HL-60 (cell line): ENCODE data around the gene AGPAT2.

Experiments used
- DNase-seq, 2 experiments: peaks; one replicate each; pipeline ENCODE4 v3.0.0-alpha.2; 2010 to 2020; ENCODE audit warnings: low read depth in 1 of 2, low spot score in 1 of 2
- H3K27ac ChIP-seq: fragments of 250-450 bp; sonication (Bioruptor Pico); replicated peaks from 2 replicates; pipeline ENCODE4 v1.5.1; 2020; ENCODE audit warnings: mild to moderate bottlenecking, moderate library complexity
- H3K27me3 ChIP-seq: fragments of 250-450 bp; sonication (Bioruptor Pico); 2 replicates; pipeline ENCODE4 v1.5.1; 2021; ENCODE audit warnings: mild to moderate bottlenecking, moderate library complexity; ENCODE audit not compliant: insufficient read depth, poor library complexity, severe bottlenecking
- H3K4me3 ChIP-seq: replicated peaks from 2 replicates; pipeline ENCODE4 v1.5.1; 2011; ENCODE audit warnings: mild to moderate bottlenecking, control low read depth, low read length; ENCODE audit not compliant: insufficient read depth
- CTCF ChIP-seq: IDR thresholded peaks from one replicate; pipeline ENCODE4 v1.5.1; 2011; ENCODE audit warnings: low read length, control low read depth, inconsistent platforms; ENCODE audit not compliant: insufficient read depth
- GABPA ChIP-seq: IDR thresholded peaks from 2 replicates; pipeline ENCODE4 v1.6.1; 2012; ENCODE audit warnings: low read depth
- POLR2AphosphoS5 ChIP-seq: IDR thresholded peaks from 2 replicates; pipeline ENCODE4 v1.6.1; 2012; ENCODE audit warnings: low read depth
- REST ChIP-seq: IDR thresholded peaks from 2 replicates; pipeline ENCODE4 v1.6.1; 2012; ENCODE audit warnings: low read depth; ENCODE audit not compliant: insufficient replicate concordance
- SPI1 ChIP-seq: IDR thresholded peaks from 2 replicates; pipeline ENCODE4 v1.6.1; 2012; ENCODE audit warnings: low read depth, mild to moderate bottlenecking, borderline replicate concordance

AGPAT2 gene

GRCh38 chr9:136675477-136676296 is 11.6 kb downstream of the AGPAT2 start:
- H3K27me3 ChIP-seq = no peaks in the 10 kb centered on the region
- H3K27ac ChIP-seq = no peak overlapping the region
- no peak for DNase-seq
- no peak overlapping the region for H3K4me3 ChIP-seq
- TF ChIP-seq CTCF (no peak), GABPA (no peak), SPI1 (no peak), REST (no peak), POLR2AphosphoS5 (no peak)

- TF ChIP-seq SPI1 (no peak), POLR2AphosphoS5 (no peak), CTCF (no peak), REST (no peak), GABPA (no peak)
- Histone ChIP-seq H3K27ac (no peak overlapping the region), H3K27me3 (peaks cover 7% of the 10 kb centered on the region), H3K4me3 (no peak overlapping the region)
- DNase-seq = no peak
Observed at GRCh38 chr9:136674786-136675349, 12.4 kb downstream of the AGPAT2 start.

- DNase-seq = no peak
- Histone ChIP-seq H3K4me3 (no peak overlapping the region), H3K27ac (no peak overlapping the region), H3K27me3 (peaks cover 11% of the 10 kb centered on the region)
- TF ChIP-seq GABPA = no peak
- TF ChIP-seq REST = no peak
- TF ChIP-seq CTCF = no peak
- no peak for TF ChIP-seq POLR2AphosphoS5
- no peak for TF ChIP-seq SPI1
Observed at GRCh38 chr9:136673975-136674785, 13.1 kb downstream of the AGPAT2 start.
